Breast epithelium (tissue), 4 donors: ENCODE data around the gene ATP13A2. TPM values are rescaled to one million over a fixed set of nuclear protein-coding genes. Genes with fewer than 3 reads are reported as not detected.
A peak's percentile ranks its signal among the peaks of the same experiment; 100 is the strongest.

Experiments used
- DNase-seq, 2 donors: peaks; one replicate each; pipeline ENCODE4 v3.0.0-alpha.2; 2019; ENCODE audit warnings: low spot score in 2 of 2
- H3K27ac ChIP-seq, 2 donors: fragments of 200-600 bp; sonication (generic) in 1 of 2; one replicate each; pipeline ENCODE4 v1.5.1; 2016 to 2019; ENCODE audit warnings: mild to moderate bottlenecking in 1 of 2
- H3K27me3 ChIP-seq, 2 donors: fragments of 200-600 bp; sonication (generic) in 1 of 2; one replicate each; pipeline versions ENCODE4 v1.5.1 to v1.6.0; 2017 to 2019; ENCODE audit warnings: control low read depth in 1 of 2, mild to moderate bottlenecking in 1 of 2
- H3K36me3 ChIP-seq: fragments of 200-600 bp; one replicate; pipeline ENCODE4 v1.5.1; 2019
- H3K4me1 ChIP-seq, 2 donors: fragments of 200-600 bp; sonication (generic); one replicate each; pipeline ENCODE4 v1.5.1; 2016 to 2019; ENCODE audit warnings: control low read depth in 1 of 2
- H3K4me3 ChIP-seq, 3 donors: fragments of 200-600 bp; sonication (generic); 1 replicate in 2 of 3; 2 replicates in 1 of 3; pipeline ENCODE4 v1.5.1; 2016 to 2019; ENCODE audit warnings: mild to moderate bottlenecking in 3 of 3, moderate library complexity in 2 of 3
- H3K9me3 ChIP-seq, 2 donors: fragments of 200-600 bp; sonication (generic) in 1 of 2; one replicate each; pipeline ENCODE4 v1.5.1; 2016 to 2019; ENCODE audit warnings: control low read depth in 1 of 2
- POLR2A ChIP-seq: fragments of 450-650 bp; IDR thresholded peaks from one replicate; pipeline ENCODE4 v1.6.1; 2016; ENCODE audit warnings: antibody characterized with exemption, mild to moderate bottlenecking, moderate library complexity
- POLR2AphosphoS5 ChIP-seq, 3 donors: sonication (generic); formaldehyde crosslinking; IDR thresholded peaks; one replicate each; pipeline ENCODE4 v1.6.1; 2017; ENCODE audit warnings: antibody characterized with exemption in 3 of 3
- intact Hi-C: fragments of 100-400 bp; cut with DNase I; formaldehyde crosslinking; loops from one replicate; pipeline ENCODE4 v1.15.1; 2023; ENCODE audit warnings: low total_unique reads
- total RNA-seq, 3 donors: library from RNA; depleted of rRNA; stranded (reverse); fragments of >200 nt; gene quantifications; one replicate each; pipeline ENCODE4 v1.1.0, GENCODE V29; 2016
- TF ChIP-seq, protein P1 (sequence below), 3 donors: fragments of 450-650 bp; IDR thresholded peaks; one replicate each; pipeline ENCODE4 v1.5.1; 2016 to 2017; ENCODE audit warnings: antibody characterized with exemption in 3 of 3, mild to moderate bottlenecking in 3 of 3, moderate library complexity in 3 of 3

Gene ATP13A2
- total RNA-seq, 3 donors from 2014 or later, result 17.3 to 31.5 (median 31.3) TPM

DNA sequence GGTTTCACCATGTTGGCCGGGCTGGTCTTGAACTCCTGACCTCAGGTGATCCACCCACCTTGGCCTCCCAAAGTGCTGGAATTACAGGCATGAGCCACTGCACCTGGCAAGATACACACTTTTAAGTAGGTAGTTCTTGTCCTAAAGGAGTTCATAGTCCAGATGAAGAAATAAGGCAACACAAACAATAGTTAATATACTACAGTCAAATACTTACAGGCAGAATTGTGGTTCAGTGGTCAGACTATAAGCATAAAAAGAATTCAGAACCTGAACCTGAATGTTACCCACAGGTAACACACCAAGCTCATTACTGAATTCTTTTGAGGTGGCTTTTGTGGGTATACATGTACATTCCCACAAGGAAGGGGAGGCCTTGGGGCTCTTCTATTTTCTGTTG, 40.3 kb upstream of the ATP13A2 start:
- H3K4me1 ChIP-seq, result peaks cover 4 to 11% of the 10 kb centered on the region in 2 donors
- TF ChIP-seq POLR2AphosphoS5 (IDR thresholded peaks at IDR 0.05) (no peak), POLR2A (no peak)
- TF ChIP-seq, protein P1, sequence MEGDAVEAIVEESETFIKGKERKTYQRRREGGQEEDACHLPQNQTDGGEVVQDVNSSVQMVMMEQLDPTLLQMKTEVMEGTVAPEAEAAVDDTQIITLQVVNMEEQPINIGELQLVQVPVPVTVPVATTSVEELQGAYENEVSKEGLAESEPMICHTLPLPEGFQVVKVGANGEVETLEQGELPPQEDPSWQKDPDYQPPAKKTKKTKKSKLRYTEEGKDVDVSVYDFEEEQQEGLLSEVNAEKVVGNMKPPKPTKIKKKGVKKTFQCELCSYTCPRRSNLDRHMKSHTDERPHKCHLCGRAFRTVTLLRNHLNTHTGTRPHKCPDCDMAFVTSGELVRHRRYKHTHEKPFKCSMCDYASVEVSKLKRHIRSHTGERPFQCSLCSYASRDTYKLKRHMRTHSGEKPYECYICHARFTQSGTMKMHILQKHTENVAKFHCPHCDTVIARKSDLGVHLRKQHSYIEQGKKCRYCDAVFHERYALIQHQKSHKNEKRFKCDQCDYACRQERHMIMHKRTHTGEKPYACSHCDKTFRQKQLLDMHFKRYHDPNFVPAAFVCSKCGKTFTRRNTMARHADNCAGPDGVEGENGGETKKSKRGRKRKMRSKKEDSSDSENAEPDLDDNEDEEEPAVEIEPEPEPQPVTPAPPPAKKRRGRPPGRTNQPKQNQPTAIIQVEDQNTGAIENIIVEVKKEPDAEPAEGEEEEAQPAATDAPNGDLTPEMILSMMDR (IDR thresholded peaks at IDR 0.05), result no peak
- no peak overlapping the region for H3K4me3 ChIP-seq
- no peaks in the 10 kb centered on the region for H3K27me3 ChIP-seq
- no peaks in the 10 kb centered on the region for H3K9me3 ChIP-seq
- H3K36me3 ChIP-seq, result no peaks in the 10 kb centered on the region
- no peak for DNase-seq
- intact Hi-C loops, result loop anchor here (10.0 kb wide), 1 partner anchor 183 kb away; no protein-coding TSS in a partner anchor
- H3K27ac ChIP-seq, result no peak overlapping the region

DNA sequence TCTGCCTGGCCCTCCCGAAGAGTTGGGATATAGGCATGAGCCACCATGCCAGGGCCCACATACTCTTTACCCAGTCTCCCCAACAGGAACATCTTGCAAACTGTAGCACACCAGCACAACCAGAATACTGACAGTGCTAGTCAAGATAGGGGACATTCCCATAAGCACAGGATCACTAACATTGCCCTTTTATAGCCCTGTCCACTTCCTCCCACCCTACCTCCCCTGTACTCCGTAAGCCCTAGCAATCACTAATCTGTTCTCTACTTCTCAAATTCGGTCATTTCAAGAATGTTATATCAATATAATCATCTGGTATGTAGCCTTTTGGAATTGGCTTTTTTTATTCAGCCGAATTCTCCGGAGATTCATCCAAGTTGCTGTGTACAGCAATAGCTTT, 36.2 kb upstream of the ATP13A2 start:
- no peaks in the 10 kb centered on the region for H3K36me3 ChIP-seq
- intact Hi-C loops, result loop anchor here (5.0 kb wide), 1 partner anchor 91 kb away; no protein-coding TSS in a partner anchor
- H3K9me3 ChIP-seq, result no peaks in the 10 kb centered on the region
- no peaks in the 10 kb centered on the region for H3K27me3 ChIP-seq
- peaks cover under 1 to 7% of the 10 kb centered on the region in 2 donors for H3K4me1 ChIP-seq
- DNase-seq, result no peak
- H3K27ac ChIP-seq, result no peak overlapping the region
- no peak overlapping the region for H3K4me3 ChIP-seq
- no peak for TF ChIP-seq POLR2AphosphoS5 (IDR thresholded peaks at IDR 0.05)

DNA sequence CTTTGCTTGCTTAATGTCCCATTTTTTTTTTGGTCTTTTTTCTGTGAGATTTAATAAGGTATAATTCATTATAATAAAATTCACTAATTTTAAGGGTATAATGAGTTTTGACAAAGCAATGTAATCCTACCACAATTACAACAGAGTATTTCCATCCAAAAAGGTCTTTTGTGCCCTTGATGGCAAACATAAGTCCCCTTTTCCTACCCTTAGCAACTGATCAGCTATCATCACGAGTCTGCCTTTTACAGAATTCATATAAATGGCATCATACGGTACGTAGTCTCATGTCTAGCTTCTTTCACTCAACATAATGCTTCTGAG, 34.6 kb upstream of the ATP13A2 start:
- no peaks in the 10 kb centered on the region for H3K4me1 ChIP-seq

DNA sequence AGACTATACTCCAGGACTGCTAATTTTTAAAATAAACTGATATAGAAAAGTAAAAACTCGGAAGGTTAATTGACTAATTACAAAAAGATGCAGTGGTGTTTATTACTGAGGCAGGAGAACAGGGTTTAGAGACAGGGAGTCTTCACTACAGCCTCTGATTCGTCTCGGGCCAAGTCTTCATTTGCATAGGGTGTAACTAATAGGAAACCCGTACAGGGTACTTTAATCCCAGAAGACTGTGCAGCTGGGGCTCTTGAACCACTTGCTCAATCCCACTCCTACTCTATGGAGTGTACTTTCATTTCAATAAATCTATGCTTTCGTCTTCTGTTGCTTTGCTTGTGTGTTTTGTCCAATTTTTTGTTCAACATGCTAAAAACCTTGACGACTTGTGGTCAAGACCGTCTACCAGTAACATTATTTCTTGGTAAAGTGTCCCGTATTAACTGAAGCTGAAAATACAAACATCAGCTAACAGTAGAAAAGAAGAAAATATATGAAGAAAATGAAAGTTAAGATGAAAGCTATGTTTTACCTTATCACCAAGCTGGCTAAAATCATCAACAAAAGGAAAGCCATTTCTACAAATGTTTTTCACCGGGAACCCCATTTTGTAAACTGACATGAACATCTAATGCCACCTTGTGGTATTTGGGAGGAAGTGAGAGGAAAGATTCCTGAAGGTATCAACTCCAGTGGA, 34.1 kb upstream of the ATP13A2 start:
- no peaks in the 10 kb centered on the region for H3K4me1 ChIP-seq
- H3K27me3 ChIP-seq, result no peaks in the 10 kb centered on the region
- H3K4me3 ChIP-seq, result peak overlapping the region in 2 of 3 donors; percentile 23 to 38
- no peak for DNase-seq
- no peak overlapping the region for H3K27ac ChIP-seq
- no peak for TF ChIP-seq POLR2A
- TF ChIP-seq, protein P1 (IDR thresholded peaks at IDR 0.05), result peak; percentile 77 to 91 (median 89)
- H3K9me3 ChIP-seq, result no peaks in the 10 kb centered on the region
- intact Hi-C loops, result loop anchor here (5.0 kb wide), 1 partner anchor 88 kb away; no protein-coding TSS in a partner anchor
- no peaks in the 10 kb centered on the region for H3K36me3 ChIP-seq

More for the DNA sequence above, 34.6 kb upstream of the ATP13A2 start:
- Histone ChIP-seq H3K4me3 (no peak overlapping the region), H3K27me3 (no peaks in the 10 kb centered on the region), H3K9me3 (no peaks in the 10 kb centered on the region), H3K36me3 (no peaks in the 10 kb centered on the region), H3K27ac (no peak overlapping the region)
- TF ChIP-seq, protein P1 (IDR thresholded peaks at IDR 0.05), result peak in 1 of 3 donors; percentile 2
- TF ChIP-seq POLR2A, result no peak
- intact Hi-C loops, result loop anchor here (5.0 kb wide), 1 partner anchor 89 kb away; no protein-coding TSS in a partner anchor
- no peak for DNase-seq

DNA sequence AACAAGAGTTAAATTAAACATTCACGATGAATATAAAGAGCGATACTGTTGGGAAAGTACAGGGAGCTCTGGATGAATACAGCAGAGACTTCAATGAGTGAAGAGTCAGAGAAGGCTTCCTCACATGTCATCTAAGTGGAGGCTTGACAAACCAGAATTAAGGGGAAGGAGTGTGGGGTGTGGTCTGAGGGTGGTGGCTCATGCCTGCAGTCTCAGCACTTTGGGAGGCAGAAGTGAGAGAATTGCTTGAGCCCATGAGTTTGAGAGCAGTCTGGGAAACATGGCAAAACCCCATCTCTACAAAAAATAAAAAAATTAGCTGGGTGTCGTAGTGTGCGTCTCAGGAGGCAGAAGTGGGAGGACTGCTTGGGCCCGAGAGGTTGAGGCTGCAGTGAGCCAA, 33.4 kb upstream of the ATP13A2 start:
- Histone ChIP-seq H3K27ac (no peak overlapping the region), H3K4me3 (no peak overlapping the region), H3K27me3 (no peaks in the 10 kb centered on the region), H3K9me3 (no peaks in the 10 kb centered on the region), H3K4me1 (no peaks in the 10 kb centered on the region), H3K36me3 (no peaks in the 10 kb centered on the region)
- intact Hi-C loops, result loop anchor here (5.0 kb wide), 1 partner anchor 88 kb away; no protein-coding TSS in a partner anchor
- TF ChIP-seq, protein P1 (IDR thresholded peaks at IDR 0.05), result no peak
- no peak for DNase-seq
